Measurements from ENCODE around the gene C1QL2.

- TF ChIP-seq TAF1 (IDR thresholded peaks at IDR 0.05; ENCODE audit: low read depth, low read length), result no peak
- TF ChIP-seq POLR2AphosphoS5 (IDR thresholded peaks at IDR 0.05; ENCODE audit: low read depth, low read length), result no peak
- TF ChIP-seq POU2F2 (IDR thresholded peaks at IDR 0.05; ENCODE audit: low read depth, low read length), result no peak
- TF ChIP-seq POLR2A (IDR thresholded peaks at IDR 0.05; ENCODE audit: low read depth, low read length), result no peak
- no peak for TF ChIP-seq SPI1 (IDR thresholded peaks at IDR 0.05; ENCODE audit: low read depth, low read length)
These were observed 44.2 kb upstream of the C1QL2 start for GRCh38 chr2:119202610-119203310.

Measured in GM12891 (cell line).